GM21423 (cell line): Measurements from ENCODE around the gene MYNN.
"Not testable (repeated sequence)": the region's sequence is repeated elsewhere in the genome, so short reads cannot be mapped to it uniquely, and the experiment has no call there.

Experiments used
- ATAC-seq: cut with Tn5 transposase; IDR thresholded peaks from one replicate; pipeline ENCODE4 v1.9.1; 2021; ENCODE audit warnings: mild to moderate bottlenecking, moderate library complexity; ENCODE audit not compliant: unreplicated experiment

MYNN gene

DNA sequence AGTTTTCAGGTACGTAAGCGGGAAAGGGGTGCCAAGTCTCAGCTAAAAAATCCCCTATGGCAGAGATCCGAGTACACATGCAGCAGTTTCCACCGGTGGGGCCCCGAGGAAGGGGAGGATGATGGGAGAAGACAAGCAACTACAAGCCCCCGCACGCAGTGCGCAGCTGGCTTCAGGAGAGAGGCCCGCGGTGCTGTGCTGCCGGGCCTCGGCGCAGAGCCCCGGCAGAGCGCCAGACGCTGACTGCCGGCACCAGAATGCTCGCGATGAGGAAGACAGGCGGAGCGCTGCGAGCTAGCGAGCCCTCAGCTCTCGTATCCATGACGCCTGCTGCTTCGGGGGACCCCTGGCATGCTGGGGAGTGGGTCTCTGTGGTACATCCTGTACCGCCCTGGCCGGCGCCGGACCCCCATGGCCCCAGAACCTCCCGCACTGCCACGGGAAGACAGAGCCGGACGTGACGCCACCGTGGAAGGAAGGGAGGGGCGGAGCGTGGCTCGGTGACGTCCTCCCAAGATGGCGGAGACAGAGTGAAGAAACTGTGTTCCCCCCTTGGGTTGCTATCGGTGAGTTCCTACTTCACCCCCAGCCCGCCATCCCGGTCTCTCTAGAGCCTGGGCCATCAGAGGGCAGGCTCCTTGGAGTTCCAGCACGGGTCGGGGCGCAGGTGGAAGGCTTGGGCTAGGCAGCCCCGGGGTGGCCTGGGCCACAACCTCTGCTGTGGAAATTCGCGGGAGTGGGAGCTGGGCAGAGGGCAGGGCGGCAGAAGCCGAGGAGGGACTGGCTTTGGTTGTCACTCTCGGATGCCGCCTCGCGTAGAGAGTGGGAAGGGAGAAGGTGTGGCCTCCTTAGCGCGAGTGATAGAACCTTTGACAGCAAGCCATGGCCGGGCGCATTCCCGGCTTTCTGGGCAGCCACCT lies at the start of gene MYNN:
Gene MYNN (plus strand): TSS at position 500 of the 920 bp plus-strand sequence. CDS start 900 bp downstream, outside the sequence.
- peak; percentile 83 for ATAC-seq

DNA sequence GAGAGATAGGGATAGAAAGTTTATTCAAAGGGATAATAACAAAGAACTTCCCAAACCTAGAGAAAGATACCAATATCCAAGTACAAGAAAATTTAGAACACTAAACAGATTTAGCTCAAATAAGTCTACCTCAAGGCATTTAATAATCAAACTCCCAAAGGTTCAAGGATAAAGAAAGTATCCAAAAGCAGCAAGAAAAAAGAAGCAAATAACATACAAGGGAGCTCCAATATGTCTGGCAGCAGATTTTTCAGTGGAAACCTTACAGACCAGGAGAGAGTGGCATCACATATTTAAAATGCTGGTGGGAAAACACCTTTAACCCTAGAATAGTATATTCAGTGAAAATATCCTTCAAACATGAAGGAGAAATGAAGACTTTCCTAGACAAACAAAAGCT lies 41.3 kb upstream of the MYNN start:
- ATAC-seq: not testable (repeated sequence)

DNA sequence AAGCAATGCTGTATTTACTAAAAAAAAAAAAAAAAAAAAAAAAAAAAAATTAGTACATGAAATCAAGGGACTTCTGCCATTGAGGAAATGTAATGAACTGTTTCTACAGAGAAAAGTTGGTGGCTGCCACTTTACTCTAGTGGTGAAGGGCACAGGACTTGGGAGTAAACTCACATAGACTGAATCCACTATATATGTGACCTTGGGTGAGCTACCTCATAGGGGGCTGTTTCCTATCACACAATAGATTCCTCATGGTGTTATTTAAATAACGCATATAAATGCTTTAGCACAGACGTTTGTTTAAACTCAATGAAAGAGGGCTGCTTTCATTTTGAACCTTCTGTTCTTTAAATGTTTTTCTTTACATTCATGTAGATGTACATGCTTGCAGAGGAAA lies 34.1 kb upstream of the MYNN start:
- ATAC-seq: no peak

DNA sequence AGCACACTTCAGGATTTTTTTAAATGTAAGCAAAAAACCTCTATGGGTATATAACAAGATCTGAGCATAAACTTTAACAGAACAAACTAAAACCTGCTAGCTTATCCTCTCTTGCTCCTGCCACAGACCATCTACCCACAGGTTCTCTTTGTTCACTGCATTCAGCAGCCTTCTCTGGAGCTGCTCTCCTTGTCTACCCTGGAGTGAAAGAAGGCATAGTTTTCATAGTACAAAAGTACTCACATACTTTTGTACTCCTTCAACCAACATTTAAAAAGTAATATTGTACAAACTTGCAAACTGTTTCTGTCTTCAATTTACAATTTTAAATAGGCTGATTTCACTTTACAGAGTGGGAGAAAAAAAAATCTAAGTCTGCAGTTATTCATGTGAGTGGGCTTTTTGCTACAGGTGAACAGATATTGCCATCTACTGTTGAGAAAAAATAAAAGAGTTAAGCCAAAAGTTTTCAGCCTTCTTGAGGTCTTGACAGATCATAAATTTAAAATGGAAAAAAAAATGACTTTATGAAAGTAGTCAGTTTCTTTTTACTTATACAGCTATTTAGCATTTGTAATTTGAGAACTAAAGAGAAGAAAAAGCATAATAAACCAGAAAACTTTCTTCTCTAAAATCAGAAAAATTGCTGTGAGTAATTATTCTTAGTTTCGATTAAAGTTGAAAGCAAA lies 28.7 kb upstream of the MYNN start:
- ATAC-seq: no peak

DNA sequence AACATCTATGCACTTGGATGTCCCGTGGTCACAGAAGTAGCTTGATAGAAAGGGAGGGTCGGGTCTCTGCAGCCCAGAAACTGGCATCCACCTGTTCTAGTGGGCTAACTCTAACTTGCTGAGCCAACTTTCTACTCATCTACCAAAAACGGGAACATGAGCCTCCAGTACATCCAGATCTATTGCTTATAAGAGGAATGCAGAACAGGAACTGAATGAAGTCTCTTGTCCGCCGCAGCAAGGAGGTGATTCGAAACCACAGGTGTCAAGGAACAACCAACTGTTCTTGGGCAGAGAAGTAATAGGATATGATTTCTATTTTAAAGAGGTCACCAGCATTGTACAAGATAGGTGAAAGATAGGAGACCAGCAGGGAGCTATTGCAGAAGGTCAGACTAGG lies 26.3 kb upstream of the MYNN start:
- ATAC-seq: no peak

DNA sequence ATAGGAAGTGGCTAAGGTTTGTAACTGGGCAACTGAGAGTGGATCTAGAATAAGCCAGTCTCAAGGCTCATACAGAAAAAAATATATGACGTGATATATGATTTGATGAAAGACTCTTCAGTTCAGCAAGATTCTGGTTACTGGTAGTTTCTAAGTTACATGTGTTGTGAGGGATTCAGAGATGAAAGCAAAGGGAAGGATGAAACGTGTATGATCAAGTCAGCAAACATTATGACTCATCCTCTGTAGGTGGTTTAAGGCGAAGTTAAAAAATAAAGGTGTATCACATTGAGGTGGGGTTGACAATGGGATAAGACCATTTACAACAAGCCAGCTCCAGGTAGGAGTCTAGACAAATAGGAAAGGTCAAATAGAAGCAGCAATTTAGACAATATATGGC lies 24.5 kb upstream of the MYNN start:
- no peak for ATAC-seq

DNA sequence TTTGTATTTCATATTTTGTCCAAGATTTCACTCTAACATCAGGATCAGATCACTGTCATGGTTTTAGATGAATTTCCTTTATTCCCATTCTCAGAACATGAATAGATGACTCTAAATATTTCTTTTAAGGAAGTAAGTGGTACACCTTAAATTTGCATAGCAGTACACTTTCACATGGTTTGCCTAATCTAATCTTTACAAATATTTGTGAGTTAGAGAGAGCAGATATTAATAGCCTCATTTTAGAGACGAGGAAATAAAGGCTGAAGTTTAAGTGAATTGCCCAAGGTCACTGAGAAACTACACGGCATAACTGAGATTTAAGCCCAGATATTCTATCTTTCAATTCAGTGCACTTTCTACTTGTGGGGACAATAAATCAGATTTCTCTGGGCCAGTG lies 22.5 kb upstream of the MYNN start:
- no peak for ATAC-seq

DNA sequence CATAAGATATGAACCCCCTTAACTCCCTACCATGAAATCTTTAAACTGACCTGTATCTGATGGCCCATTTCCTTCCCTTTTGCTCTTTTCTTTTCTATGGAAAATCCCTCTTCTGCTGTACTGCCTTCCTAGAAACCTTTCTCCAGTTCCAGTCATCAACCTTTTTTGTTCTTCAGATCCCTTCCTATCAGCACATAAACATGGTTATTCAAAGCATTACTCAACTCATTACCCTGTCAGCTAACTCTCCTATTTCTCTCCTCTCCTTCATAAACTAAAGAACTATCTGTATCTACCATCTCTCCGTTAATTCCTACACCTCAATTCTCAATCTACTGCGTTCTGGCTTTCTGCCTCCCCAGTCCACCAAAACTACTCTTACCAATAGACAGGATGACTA lies 21.3 kb upstream of the MYNN start:
- ATAC-seq: no peak

DNA sequence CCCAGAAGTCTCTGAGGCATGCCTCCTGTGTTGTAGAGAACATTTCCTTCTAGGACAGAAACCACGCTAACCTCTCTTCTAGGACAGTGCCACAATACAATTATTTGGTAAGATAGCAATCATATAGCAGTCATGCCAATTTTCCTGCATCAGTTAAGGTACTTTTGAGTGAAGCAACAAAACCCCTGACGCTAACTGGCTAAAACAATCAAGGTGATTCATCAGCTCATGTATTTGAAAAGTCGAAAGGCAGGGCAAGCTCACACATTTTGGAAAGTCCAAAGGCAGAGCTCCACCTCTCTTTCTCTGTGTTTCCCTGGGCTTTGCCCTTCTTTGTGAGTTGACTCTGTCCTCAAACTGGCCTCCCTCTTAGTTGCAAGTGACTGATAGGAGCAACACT lies 18.5 kb upstream of the MYNN start:
- ATAC-seq: no peak

DNA sequence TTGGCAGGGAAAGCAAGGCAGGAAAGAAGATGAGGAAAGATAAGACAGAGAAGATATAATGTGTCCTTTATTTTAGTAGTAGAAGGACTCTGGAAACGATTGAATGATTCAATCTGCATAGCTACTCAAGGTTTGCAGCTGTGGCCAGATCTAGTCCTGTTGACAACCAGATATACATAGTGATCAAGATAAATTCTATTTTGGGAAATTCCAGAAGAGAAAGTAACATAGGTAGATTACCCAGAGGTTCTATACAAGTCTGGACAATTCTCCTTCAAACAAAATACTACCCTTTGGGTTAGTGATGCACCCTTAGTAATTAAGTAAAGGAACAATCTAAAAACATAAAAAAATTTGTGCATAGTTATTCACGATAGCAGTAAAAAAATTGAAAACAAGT lies 17.7 kb upstream of the MYNN start:
- ATAC-seq: no peak

DNA sequence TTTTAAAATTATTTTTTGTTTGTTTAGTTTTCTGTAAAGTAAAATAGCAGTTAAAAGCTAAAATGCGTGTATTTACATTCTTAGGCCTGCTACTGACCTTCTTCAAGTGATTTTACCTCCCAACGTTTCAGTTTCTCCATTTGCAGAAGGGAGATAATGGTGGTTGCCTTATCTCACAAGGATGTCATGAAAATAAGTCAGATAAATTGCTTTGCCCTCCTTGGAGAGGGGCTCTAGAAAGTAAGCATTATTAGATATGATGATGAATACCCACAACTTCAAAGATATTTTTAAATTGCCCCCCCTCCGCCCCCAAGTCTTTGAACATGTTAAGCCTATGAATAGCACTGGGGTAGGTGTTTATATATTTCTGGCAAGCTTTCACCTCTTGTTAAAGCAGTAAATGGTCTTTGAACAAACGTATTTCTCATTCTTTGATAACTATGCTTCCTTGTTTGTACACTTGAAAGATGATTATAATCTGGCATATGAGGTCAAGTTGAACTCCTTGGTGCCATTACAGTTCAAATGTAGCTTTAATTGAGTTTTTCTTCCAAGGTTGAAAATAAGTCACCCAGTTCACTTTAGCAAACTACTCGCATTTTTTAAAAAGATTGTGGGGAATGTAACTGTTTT lies 14.7 kb upstream of the MYNN start:
- ATAC-seq: no peak

DNA sequence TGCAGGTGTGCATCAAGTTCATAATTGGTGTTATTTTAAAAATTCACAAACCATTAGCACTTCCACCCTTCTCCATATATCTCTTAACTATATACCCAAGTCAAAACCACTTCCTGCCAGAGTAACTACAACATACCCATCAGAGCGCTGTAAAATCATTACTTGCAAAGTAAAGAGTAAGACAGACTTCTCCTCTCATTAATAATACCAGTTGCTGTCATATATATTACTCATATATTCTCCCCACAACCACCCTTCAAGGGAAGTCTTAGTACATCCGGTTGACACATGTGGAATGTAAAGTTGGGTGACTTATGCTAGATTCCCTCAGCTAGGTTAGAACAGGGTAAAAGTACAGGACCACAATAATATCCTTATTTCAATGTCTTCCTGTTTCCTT lies 13.9 kb upstream of the MYNN start:
- peak; percentile 73 for ATAC-seq

DNA sequence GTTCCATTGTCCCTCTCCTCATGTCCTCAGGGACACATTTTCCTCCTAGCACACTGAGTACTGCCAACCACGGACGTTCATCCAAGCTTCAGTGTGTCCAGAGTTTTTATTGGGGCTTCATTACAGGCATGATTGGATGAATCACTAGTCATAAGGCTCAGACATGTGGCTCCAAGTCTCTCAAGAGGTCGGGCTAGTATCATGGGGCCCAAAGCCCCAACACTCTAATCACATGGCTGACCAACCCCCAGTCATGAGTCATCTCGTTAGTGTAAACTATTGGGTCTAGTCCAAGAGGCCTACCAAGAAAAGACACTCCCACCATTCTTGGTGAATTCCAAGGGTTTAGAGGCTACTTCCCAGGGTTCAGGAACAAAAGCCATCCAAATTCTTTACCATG lies 12.7 kb upstream of the MYNN start:
- no peak for ATAC-seq

DNA sequence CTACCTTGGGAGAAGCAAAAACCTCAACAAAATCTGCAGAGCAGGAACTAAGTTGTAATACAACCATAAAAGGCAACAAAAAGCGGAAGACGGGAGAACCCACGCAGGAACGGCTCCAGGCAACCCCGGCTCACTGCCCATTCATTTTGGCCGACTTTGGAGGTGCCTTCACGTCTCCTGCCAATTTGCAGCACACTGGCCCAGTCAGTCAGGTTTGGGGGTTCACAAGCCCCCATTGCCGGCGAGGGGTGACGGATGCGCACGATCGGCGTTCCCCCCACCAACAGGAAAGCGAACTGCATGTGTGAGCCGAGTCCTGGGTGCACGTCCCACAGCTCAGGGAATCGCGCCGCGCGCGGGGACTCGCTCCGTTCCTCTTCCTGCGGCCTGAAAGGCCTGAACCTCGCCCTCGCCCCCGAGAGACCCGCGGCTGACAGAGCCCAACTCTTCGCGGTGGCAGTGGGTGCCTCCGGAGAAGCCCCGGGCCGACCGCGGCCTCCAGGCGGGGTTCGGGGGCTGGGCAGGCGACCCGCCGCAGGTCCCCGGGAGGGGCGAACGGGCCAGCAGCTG lies 8.8 kb upstream of the MYNN start:
- peak; percentile 33 for ATAC-seq

DNA sequence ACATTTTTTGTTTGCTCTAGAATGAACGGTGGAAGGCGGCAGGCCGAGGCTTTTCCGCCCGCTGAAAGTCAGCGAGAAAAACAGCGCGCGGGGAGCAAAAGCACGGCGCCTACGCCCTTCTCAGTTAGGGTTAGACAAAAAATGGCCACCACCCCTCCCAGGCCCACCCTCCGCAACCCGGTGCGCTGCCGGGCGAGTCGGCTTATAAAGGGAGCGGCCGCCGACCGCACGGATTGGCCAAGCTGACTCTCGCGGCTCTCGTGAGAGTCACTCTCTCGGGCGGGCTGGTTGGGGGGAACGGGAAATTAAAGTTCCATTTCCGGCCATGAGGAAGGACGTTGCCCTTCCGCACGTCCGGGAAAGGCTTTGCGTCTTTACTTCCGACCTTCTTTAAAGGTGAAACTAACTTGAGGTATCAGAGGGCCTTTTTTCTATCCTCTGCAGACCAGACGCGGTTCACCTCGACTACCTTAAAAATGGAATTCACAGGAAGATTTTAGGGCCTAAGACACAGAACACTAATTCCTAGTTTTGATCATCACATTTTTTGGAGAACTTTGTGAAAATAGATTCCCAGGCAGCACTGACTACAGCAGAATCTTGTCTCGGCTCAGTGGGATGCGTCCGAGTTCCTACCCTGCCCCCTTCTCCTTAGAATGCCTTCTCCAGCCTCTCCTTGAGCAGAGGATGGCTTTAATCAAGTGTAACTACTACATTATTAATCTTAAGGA lies 8.1 kb upstream of the MYNN start, which contains the start of gene TERC:
Gene TERC (minus strand): TSS at position 179 of the 731 bp plus-strand sequence.
- ATAC-seq: peak; percentile 85

DNA sequence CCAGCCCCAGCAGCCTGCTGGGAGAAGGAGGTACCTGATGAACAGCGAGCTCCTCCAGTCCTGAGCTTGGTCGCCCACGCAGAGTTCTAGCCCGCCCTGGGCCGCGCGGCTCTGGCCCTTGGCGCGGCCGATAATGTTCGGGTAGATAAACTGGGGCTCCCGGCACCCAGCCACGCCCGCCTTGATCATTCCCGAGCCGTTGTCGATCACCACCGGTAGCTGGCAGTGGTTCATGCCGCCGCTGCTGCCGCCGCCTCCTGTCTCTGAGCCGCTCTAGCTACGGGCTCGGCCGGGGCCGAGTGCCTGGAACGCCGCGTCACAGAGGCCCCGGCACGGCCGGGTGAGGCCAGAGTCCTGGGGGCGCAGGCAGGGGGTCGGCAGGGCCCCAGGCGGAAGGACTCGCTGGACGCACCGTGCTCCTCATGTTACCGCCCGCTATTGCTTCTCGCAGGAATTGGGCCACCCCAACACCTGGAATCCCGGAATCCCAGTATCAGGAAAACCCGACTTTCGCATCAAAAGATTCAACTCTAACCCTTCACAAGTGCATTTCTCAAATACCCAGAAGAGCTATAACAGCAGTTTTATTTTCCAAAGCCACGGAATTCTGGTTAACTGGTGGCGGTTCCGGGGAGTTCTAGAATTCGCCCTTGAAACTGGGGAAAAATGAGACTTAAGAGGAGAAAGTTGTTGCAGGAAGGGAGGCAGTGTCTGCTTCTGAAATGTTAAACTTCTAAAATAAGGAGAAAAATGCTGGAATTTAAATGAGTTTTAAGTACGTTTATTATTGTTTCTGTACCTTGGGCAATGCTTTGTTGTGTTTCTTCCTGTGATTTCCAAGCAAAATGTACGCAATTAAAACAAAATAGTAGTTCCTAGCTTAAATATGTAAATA lies 3.7 kb upstream of the MYNN start, which contains the start of gene ACTRT3:
Gene ACTRT3 (minus strand): TSS at position 275 of the 895 bp plus-strand sequence. CDS start 41 bp downstream, at position 234.
- peak; percentile 21 for ATAC-seq

DNA sequence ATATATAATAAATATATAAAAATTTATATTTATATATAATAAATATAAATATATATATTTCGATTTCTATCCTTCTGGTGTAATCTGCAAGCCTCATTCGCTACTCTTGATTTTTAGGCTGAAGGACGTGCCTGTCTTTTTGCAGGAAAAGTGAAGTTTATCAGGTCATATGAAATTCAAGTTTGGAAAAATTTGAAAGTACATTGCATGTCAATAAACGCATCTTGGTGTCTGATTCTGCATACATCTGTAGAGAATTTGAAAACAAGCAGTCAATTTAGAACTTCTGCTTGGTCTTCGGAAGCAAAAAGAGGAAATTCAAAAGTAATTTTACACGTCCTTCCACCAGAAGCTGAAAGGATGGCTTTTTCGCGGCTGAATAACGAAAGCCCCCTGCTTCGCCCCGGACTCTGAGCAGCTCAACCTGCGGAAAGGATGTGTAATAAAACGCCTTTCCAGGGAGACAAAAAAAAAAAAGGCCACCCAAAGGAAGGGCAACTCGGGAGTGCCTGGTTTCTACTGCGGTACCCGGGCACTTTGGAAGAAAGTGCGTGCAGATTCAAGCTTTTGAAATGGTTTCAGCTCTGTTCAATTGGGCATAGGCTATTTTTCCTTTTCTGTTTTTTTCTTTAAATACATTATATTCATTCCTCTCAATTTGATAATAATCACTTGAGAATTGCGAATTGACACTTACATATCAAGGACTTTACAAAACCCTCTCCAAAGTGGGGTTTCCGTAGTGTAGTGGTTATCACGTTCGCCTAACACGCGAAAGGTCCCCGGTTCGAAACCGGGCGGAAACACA lies 1.5 kb upstream of the MYNN start:
- peak; percentile 18 for ATAC-seq

DNA sequence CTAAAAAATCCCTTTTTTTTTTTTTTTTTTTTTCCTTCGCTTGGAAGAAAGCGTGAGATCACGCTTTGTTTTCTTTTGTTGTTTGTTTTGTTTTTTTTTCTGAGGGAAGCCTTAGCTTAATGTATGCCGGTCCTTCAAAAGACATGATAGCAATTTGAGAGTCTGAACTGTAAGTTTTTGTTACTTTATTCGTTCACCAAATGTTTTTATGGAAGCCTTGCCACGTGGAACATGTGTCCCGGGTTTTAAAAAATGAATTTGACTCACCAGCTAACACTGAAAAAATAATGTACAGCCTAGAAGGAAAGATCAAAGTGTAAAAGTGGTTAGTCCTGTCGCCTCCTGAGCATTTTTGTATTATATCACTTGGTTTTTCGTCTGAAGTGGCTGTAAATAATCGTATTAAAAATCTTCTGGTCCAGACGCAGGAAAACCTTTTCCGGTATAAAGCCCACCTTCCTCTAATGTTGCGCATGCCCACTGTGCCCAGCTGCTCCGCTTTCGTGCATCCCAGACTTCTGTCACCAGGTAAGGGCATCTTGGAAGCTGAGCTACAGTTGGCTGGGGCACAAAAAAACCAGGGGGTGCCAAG lies 795 bp upstream of the MYNN start:
- peak; percentile 17 for ATAC-seq
